A549 (cell line): Measurements from ENCODE around the gene ZNF138. TPM values are rescaled to one million over a fixed set of nuclear protein-coding genes. Genes with fewer than 3 reads are reported as not detected.
"Not testable (repeated sequence)": the region's sequence is repeated elsewhere in the genome, so short reads cannot be mapped to it uniquely, and the experiment has no call there.

ENCODE experiments used
- ATAC-seq, 2 experiments: fragments of 200-7000 bp in 1 of 2; fragments of >200 bp in 1 of 2; cut with Nextera tagmentation in 1 of 2; cut with Tn5 transposase in 1 of 2; 3 replicates each; pipeline versions ENCODE4 v1.8.0 to v1.9.1; 2018 to 2020; ENCODE audit warnings: mild to moderate bottlenecking in 1 of 2, moderate library complexity in 1 of 2
- CTCF ChIA-PET: fragments of 300-600 bp; sonication (Branson Sonifier 250); formaldehyde crosslinking; extraction: SDS; loops from one replicate; lab custom pipeline; 2021; ENCODE audit warnings: antibody characterized with exemption, inconsistent platforms; lab: Yijun Ruan, JAX
- POLR2A ChIA-PET: fragments of 350-600 bp; formaldehyde crosslinking; extraction: SDS; loops from one replicate; lab custom pipeline; 2021; ENCODE audit warnings: antibody characterized with exemption, inconsistent platforms; lab: Yijun Ruan, JAX
- DNase-seq, 2 experiments: peaks; one replicate each; pipeline versions ENCODE4 v3.0.0 to v3.0.0-alpha.2; 2011 to 2016; ENCODE audit warnings: low read depth in 1 of 2, low spot score in 1 of 2
- FAIRE-seq: peaks from 2 replicates; lab custom pipeline; 2011; peaks lifted over from hg19 to GRCh38; lab: Jason Lieb, UNC
- H3K27ac ChIP-seq, 2 experiments: fragments of >200 bp; sonication (Bioruptor Twin); formaldehyde crosslinking; 3 replicates each; pipeline ENCODE4 v1.5.1; 2016 to 2017
- H3K4me1 ChIP-seq: fragments of >200 bp; sonication (Bioruptor Twin); formaldehyde crosslinking; 3 replicates; pipeline ENCODE4 v1.6.1; 2016
- H3K4me2 ChIP-seq: fragments of >200 bp; sonication (Bioruptor Twin); formaldehyde crosslinking; 3 replicates; pipeline ENCODE4 v1.6.1; 2016
- H3K4me3 ChIP-seq: fragments of >200 bp; sonication (Bioruptor Twin); formaldehyde crosslinking; 3 replicates; pipeline ENCODE4 v1.5.1; 2016
- H3K9me3 ChIP-seq: fragments of >200 bp; sonication (Bioruptor Twin); formaldehyde crosslinking; 3 replicates; pipeline ENCODE4 v1.6.1; 2016
- BHLHE40 ChIP-seq: IDR thresholded peaks from 2 replicates; pipeline ENCODE4 v1.6.1; 2012; ENCODE audit warnings: low read depth, low read length, inconsistent platforms
- CBX2 ChIP-seq: fragments of 200-600 bp; sonication (generic); IDR thresholded peaks from 2 replicates; pipeline ENCODE4 v1.6.1; 2016; ENCODE audit warnings: low read depth, mild to moderate bottlenecking, borderline replicate concordance
- FOXS1 ChIP-seq: fragments of 250-450 bp; sonication (Bioruptor Pico); IDR thresholded peaks from 2 replicates; pipeline ENCODE4 v1.5.0; 2020; ENCODE audit warnings: mild to moderate bottlenecking, moderate library complexity
- GATA3 ChIP-seq: IDR thresholded peaks from 2 replicates; pipeline ENCODE4 v1.6.1; 2012; ENCODE audit warnings: borderline replicate concordance
- KDM1A ChIP-seq: fragments of 200-600 bp; sonication (generic); IDR thresholded peaks from 2 replicates; pipeline ENCODE4 v1.6.1; 2016; ENCODE audit warnings: low read depth, mild to moderate bottlenecking
- KDM5A ChIP-seq: fragments of 200-600 bp; sonication (generic); IDR thresholded peaks from 2 replicates; pipeline ENCODE4 v1.6.1; 2016; ENCODE audit warnings: antibody characterized with exemption, mild to moderate bottlenecking
- MAFK ChIP-seq: fragments of 450-650 bp; IDR thresholded peaks from 2 replicates; pipeline ENCODE4 v1.6.1; 2014; ENCODE audit not compliant: partially characterized antibody
- MAZ ChIP-seq: fragments of 150-350 bp; IDR thresholded peaks from 2 replicates; pipeline ENCODE4 v1.6.1; 2014; ENCODE audit warnings: antibody characterized with exemption, low read depth, low read length, borderline replicate concordance
- MYC ChIP-seq: IDR thresholded peaks from 2 replicates; pipeline ENCODE4 v1.6.1; 2012; ENCODE audit warnings: mild to moderate bottlenecking, inconsistent platforms, low read length, improper control_type of control experiment, borderline replicate concordance
- NPAS2 ChIP-seq: fragments of 250-450 bp; sonication (Bioruptor Pico); IDR thresholded peaks from 2 replicates; pipeline ENCODE4 v1.8.0; 2022; ENCODE audit warnings: mild to moderate bottlenecking, moderate library complexity, borderline replicate concordance
- PBX3 ChIP-seq: IDR thresholded peaks from 2 replicates; pipeline ENCODE4 v1.6.1; 2012
- RCOR1 ChIP-seq: fragments of 150-350 bp; IDR thresholded peaks from 2 replicates; pipeline ENCODE4 v1.6.1; 2014; ENCODE audit warnings: antibody characterized with exemption, low read length, low read depth
- RNF2 ChIP-seq: fragments of 200-600 bp; sonication (generic); IDR thresholded peaks from 2 replicates; pipeline ENCODE4 v1.6.1; 2016; ENCODE audit warnings: low read depth, mild to moderate bottlenecking, antibody characterized with exemption, moderate library complexity, borderline replicate concordance
- USF2 ChIP-seq: fragments of 450-650 bp; IDR thresholded peaks from 2 replicates; pipeline ENCODE4 v1.6.1; 2014; ENCODE audit warnings: antibody characterized with exemption
- ZC3H11A ChIP-seq: fragments of 450-650 bp; IDR thresholded peaks from 2 replicates; pipeline ENCODE4 v1.6.1; 2014; ENCODE audit warnings: antibody characterized with exemption, mild to moderate bottlenecking
- ZFP36 ChIP-seq: fragments of 450-650 bp; IDR thresholded peaks from 2 replicates; pipeline ENCODE4 v1.6.1; 2014; ENCODE audit warnings: borderline replicate concordance; ENCODE audit not compliant: partially characterized antibody
- ZSCAN20 ChIP-seq: fragments of 250-450 bp; sonication (Bioruptor Pico); IDR thresholded peaks from 2 replicates; pipeline ENCODE4 v1.8.0; 2022; ENCODE audit warnings: mild to moderate bottlenecking, moderate library complexity
- WGBS: methylation state at CpG from one replicate; pipeline ENCODE4 v1.1.6; 2017; ENCODE audit errors: missing lambda C conversion rate; 5-methylcytosine and 5-hydroxymethylcytosine counted together
- polyA plus RNA-seq, 4 experiments: library from polyadenylated mRNA; depleted of rRNA in 3 of 4; stranded (reverse); fragments of >200 nt; fragmentation: RNase III in 1 of 4; extraction: RNeasy Plus Mini Kit Qiagen cat#74134 plus additional on column Dnase treatment in 1 of 4; gene quantifications; 2 replicates in 3 of 4; 3 replicates in 1 of 4; pipeline ENCODE4 v1.2.3, GENCODE V29; 2011 to 2017
- TF ChIP-seq, protein P1 (sequence below): fragments of 200-600 bp; sonication (generic); IDR thresholded peaks from 2 replicates; pipeline ENCODE4 v1.6.1; 2016; ENCODE audit warnings: antibody characterized with exemption, mild to moderate bottlenecking, moderate library complexity
- TF ChIP-seq, protein P2 (sequence below): IDR thresholded peaks from 2 replicates; pipeline ENCODE4 v1.6.1; 2012; ENCODE audit warnings: low read depth, borderline replicate concordance
- TF ChIP-seq, protein P3 (sequence below): fragments of >200 bp; sonication (Bioruptor Twin); formaldehyde crosslinking; IDR thresholded peaks from 2 replicates; pipeline ENCODE4 v1.6.1; 2016
- TF ChIP-seq, protein P4 (sequence below): IDR thresholded peaks from 2 replicates; pipeline ENCODE4 v1.6.1; 2012

The ZNF138 gene
- polyA plus RNA-seq, 2 of the 4 experiments (the other 2 are of a cell fraction): 3.9 to 6.3 TPM

DNA sequence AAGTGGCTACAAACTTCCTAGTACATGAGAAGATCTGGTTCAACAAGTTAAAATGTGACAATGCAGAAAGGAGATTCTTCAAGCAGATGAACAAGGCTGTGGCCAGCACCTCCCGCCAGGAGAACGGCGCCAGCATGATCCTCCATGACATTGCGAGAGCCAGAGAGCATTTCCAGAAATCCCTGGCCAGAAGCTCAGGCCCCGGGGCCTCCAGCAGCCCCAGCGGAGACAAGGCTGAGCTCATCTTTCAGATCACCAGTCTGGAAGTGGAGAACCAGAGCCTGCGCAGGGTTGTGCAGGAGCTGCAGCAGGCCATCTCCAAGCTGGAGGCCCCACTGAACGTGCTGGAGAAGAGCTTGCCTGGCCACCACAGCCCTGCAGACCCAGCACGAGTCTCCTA is 68.8 kb downstream of the ZNF138 start:
- Histone ChIP-seq H3K9me3 (no peaks in the 10 kb centered on the region; the same call in 2 of the 3 replicates), H3K4me2 (no peak overlapping the region), H3K4me1 (no peaks in the 10 kb centered on the region), H3K4me3 (no peak overlapping the region), H3K27ac (no peak overlapping the region)
- ATAC-seq: no peak
- ChIA-PET CTCF (no interaction called here), POLR2A (no interaction called here)
- no peak for FAIRE-seq
- 41% methylated on average over 5 of the region's 9 CpGs for WGBS
- no peak for DNase-seq
- TF ChIP-seq KDM5A (no peak), ZSCAN20 (CRISPR knock-in tag) (no peak), KDM1A (no peak), RCOR1 (no peak), BHLHE40 (no peak), CBX2 (no peak), ZFP36 (no peak), MAZ (no peak), FOXS1 (CRISPR knock-in tag) (no peak), ZC3H11A (no peak), MAFK (no peak), USF2 (no peak), NPAS2 (CRISPR knock-in tag) (no peak)
- TF ChIP-seq, protein P1, sequence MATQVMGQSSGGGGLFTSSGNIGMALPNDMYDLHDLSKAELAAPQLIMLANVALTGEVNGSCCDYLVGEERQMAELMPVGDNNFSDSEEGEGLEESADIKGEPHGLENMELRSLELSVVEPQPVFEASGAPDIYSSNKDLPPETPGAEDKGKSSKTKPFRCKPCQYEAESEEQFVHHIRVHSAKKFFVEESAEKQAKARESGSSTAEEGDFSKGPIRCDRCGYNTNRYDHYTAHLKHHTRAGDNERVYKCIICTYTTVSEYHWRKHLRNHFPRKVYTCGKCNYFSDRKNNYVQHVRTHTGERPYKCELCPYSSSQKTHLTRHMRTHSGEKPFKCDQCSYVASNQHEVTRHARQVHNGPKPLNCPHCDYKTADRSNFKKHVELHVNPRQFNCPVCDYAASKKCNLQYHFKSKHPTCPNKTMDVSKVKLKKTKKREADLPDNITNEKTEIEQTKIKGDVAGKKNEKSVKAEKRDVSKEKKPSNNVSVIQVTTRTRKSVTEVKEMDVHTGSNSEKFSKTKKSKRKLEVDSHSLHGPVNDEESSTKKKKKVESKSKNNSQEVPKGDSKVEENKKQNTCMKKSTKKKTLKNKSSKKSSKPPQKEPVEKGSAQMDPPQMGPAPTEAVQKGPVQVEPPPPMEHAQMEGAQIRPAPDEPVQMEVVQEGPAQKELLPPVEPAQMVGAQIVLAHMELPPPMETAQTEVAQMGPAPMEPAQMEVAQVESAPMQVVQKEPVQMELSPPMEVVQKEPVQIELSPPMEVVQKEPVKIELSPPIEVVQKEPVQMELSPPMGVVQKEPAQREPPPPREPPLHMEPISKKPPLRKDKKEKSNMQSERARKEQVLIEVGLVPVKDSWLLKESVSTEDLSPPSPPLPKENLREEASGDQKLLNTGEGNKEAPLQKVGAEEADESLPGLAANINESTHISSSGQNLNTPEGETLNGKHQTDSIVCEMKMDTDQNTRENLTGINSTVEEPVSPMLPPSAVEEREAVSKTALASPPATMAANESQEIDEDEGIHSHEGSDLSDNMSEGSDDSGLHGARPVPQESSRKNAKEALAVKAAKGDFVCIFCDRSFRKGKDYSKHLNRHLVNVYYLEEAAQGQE: no peak
- TF ChIP-seq, protein P2, sequence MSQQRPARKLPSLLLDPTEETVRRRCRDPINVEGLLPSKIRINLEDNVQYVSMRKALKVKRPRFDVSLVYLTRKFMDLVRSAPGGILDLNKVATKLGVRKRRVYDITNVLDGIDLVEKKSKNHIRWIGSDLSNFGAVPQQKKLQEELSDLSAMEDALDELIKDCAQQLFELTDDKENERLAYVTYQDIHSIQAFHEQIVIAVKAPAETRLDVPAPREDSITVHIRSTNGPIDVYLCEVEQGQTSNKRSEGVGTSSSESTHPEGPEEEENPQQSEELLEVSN: no peak
- TF ChIP-seq, protein P3, sequence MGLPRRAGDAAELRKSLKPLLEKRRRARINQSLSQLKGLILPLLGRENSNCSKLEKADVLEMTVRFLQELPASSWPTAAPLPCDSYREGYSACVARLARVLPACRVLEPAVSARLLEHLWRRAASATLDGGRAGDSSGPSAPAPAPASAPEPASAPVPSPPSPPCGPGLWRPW: no peak

GRCh38 chr7:64863530-64863929 is 69.3 kb downstream of the ZNF138 start:
- H3K4me2 ChIP-seq, H3K4me3 ChIP-seq, DNase-seq, H3K27ac ChIP-seq, ATAC-seq, H3K9me3 ChIP-seq, H3K4me1 ChIP-seq, POLR2A ChIA-PET, FAIRE-seq, CTCF ChIA-PET: not testable (repeated sequence)
- WGBS: 31% methylated on average over 3 of the region's 3 CpGs

GRCh38 chr7:64863969-64864368 is 69.7 kb downstream of the ZNF138 start:
- Histone ChIP-seq H3K4me3 (no peak overlapping the region), H3K4me1 (no peaks in the 10 kb centered on the region), H3K9me3 (no peaks in the 10 kb centered on the region; the same call in 2 of the 3 replicates), H3K27ac (no peak overlapping the region), H3K4me2 (no peak overlapping the region)
- 43% methylated on average over 7 of the region's 7 CpGs for WGBS
- TF ChIP-seq MYC: no peak
- TF ChIP-seq GATA3: no peak
- TF ChIP-seq KDM5A: no peak
- no peak for TF ChIP-seq RCOR1
- TF ChIP-seq, protein P1: no peak
- TF ChIP-seq ZSCAN20 (CRISPR knock-in tag): no peak
- no peak for TF ChIP-seq PBX3
- TF ChIP-seq MAZ: no peak
- TF ChIP-seq, protein P4, sequence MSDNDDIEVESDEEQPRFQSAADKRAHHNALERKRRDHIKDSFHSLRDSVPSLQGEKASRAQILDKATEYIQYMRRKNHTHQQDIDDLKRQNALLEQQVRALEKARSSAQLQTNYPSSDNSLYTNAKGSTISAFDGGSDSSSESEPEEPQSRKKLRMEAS: no peak
- TF ChIP-seq RNF2: no peak
- DNase-seq: no peak
- ChIA-PET POLR2A (no interaction called here), CTCF (no interaction called here)
- FAIRE-seq: no peak
- no peak for ATAC-seq
